Activated CD8-positive, alpha-beta memory T cell treated with anti-CD3 and anti-CD28 coated beads, Interleukin-2, amount 50 U/mL, for 4 hours (primary cell): ENCODE measurements around the gene ZC3HAV1L.
"Not testable (repeated sequence)": the region's sequence is repeated elsewhere in the genome, so short reads cannot be mapped to it uniquely, and the experiment has no call there.

Source experiments
- DNase-seq: peaks from one replicate; pipeline ENCODE4 v3.0.0-alpha.2; 2020

Gene ZC3HAV1L

GRCh38 chr7:139011373-139011772, 24.5 kb downstream of the ZC3HAV1L start:
- DNase-seq: no peak

DNA sequence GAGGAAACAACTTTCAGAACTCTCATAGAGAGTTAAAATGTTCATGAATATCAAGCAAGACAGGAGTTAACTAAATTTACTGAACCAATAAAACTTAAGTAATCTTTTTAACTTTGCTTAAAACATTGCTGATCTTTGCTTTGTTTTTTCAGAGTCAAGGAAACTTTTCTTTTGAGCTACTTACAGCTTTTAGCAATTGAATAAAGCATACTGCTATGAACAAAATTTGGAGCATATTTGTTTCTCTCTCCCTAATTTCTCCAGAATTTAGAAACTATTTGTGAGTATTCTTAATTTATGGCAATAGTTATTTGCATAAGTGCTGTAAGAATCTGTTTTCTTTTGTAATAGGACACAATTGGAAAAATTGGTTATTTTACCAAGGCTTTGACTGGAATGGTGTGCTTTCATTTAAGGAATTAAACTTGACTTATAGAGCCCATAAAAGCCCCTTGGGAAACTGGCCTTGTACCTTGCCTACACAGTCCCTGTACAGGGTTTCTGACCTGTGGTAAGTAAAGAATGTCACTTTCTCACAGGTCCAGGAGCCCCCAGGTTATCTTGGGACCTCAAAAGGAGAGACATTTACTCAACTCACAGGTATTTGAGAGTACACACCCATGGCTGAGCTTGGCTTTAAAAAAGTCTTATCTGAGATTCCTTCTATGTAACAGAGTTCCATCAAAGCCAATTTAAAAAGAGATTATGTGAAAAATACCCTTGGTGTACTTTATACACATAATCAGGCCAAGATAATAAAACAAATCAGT, 31.3 kb downstream of the ZC3HAV1L start:
- no peak for DNase-seq

DNA sequence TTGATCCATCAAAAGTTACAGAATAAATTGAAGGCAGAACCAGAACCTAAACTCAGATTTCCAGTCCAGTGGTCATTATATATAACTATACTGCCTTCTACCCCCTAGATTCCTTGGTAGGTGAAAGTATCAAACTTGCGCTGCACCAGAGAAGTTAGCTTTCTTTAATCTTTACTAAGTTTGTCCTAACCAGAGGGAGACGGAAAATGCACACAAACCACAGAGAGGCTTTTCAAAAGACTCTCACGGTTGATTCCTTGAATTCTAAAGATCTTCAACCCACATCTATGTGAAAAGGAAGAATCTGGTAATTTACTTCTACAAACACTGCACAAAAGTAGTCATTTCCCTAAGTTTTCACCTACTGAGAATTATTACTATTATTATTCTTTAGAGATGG, 36.4 kb downstream of the ZC3HAV1L start:
- no peak for DNase-seq

- no peak for DNase-seq
These were observed 43.8 kb downstream of the ZC3HAV1L start for GRCh38 chr7:138992052-138992531.

GRCh38 chr7:138987686-138988085, 48.2 kb downstream of the ZC3HAV1L start:
- DNase-seq: no peak

- no peak for DNase-seq
These were observed 53.6 kb downstream of the ZC3HAV1L start for GRCh38 chr7:138982204-138982623.

DNA sequence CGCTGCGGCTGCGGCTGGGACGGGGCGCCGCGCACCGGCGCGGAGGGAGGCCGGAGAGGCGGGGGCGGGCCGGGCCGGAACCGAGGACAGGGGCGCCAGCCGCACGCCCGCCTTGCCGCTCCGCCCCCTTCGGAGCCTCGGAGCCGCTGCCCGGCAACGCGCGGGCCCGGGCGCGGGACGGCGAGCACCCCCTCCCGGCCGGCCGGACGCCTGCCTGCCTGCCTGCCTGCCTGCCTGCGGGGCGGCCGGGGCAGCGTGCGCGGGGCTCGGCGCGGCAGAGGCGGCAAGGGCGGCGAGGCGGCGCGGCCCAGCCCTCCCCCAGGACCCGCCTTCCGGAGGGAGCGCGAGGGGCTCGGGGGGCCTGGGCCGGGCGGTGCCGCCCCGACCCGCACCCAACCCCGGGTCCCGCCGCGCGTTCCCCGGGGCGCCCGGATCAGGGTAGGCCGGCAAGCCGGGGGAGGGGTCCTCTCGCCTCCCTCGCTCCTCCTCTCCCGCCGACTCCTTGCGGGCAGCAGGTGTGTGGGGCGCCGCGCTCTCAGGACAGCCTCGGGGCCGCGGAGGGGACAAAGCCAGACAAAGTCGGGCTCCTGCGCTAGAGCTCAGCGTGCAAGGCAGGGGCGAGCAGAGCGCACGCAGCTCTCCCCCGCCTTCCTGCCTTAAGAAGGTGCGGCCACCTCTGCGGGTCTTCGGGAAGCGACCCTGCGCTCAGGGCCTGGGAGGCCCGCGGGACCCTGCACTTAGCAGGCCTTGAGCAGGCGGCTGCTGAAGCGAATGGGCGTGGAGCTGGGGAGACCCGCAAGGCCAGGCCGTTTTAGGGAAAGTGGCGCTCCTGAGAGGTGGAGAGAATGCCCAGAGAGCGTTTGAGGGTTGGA, 54.3 kb downstream of the ZC3HAV1L start, which contains the start of gene KIAA1549:
KIAA1549 (minus strand) TSS at position 58 of the 872 bp plus-strand sequence. CDS start 120 bp downstream, outside the sequence.
- DNase-seq: peak; percentile 55

- DNase-seq: no peak
These were observed 55.1 kb downstream of the ZC3HAV1L start for GRCh38 chr7:138980563-138981291.

- DNase-seq: no peak
These were observed 55.8 kb downstream of the ZC3HAV1L start for GRCh38 chr7:138979988-138980562.

GRCh38 chr7:138979226-138979979, 56.4 kb downstream of the ZC3HAV1L start:
- DNase-seq: no peak

DNA sequence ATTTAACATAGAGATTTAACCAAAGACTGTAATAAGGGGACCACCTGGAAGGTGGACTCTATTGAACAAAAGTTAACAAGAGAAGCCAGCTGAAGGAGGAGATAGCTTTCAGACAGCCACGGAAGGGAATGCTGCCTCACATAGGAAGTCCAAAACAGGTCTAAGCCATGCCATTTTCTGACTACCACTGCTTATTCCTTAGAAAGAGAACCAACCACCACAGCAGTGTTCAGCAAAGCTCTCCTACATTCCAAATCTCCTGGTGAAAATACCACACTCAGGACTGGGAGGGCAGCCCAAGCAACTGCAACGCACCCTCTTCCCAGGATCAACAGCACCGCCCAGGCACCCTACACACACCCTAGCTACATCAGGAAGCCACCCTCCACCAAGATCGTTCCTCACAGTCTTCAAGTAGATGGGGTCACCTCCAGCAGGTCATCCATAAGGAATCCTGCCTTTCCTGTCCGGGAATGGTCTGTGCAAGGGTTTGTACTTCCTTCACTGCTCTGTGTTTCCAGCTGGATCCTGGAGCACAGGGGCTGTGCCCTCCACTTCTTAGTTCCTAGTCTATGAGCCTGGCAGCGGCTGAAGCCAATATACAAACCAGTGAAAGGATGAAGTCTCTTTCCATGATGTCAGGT, 57.2 kb downstream of the ZC3HAV1L start:
- DNase-seq: no peak

DNA sequence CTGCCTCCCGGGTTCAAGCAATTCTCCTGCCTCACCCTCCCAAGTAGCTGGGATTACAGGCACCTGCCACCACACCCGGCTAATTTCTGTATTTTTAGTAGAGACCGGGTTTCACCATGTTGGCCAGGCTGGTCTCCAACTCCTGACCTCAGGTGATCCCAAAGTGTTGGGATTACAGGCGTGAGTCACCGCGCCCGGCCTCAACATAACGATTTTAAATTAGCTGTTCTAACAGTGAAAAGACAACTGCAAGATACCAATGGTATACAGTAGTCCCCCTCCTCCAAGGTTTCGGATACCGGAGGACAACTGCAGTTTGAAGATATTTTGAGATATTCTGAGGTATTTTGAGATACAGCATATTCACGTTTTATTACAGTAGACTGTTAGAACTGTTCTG, 59.7 kb downstream of the ZC3HAV1L start:
- DNase-seq: not testable (repeated sequence)
